ENCODE measurements around the gene GUCY2C. TPM values are rescaled to one million over a fixed set of nuclear protein-coding genes. Genes with fewer than 3 reads are reported as not detected.
"Not testable (repeated sequence)": the region's sequence is repeated elsewhere in the genome, so short reads cannot be mapped to it uniquely, and the experiment has no call there.

GUCY2C gene
- total RNA-seq (not detected), polyA plus RNA-seq (not detected)

GRCh38 chr12:14696265-14696741, at the start of gene GUCY2C:
GUCY2C (minus strand) TSS chr12:14696599; CDS start chr12:14696448, 151 bp downstream.
- 73% methylated on average over 8 of the region's 8 CpGs for WGBS
- no peak within 1 kb of the TSS for H3K4me3 ChIP-seq (ENCODE audit: low read depth, low read length)
- peaks cover 2% of the 10 kb centered on the region for H3K36me3 ChIP-seq (ENCODE audit: insufficient read depth)
- H3K4me1 ChIP-seq (ENCODE audit: insufficient read depth) = no peaks in the 10 kb centered on the region
- DNase-seq (ENCODE audit: extremely low spot score) = no peak
- no peak within 1 kb of the TSS for H3K27ac ChIP-seq (ENCODE audit: low read depth)

GRCh38 chr12:14743061-14743460, 46.7 kb upstream of the GUCY2C start:
- H3K4me1 ChIP-seq (ENCODE audit: insufficient read depth) = no peaks in the 10 kb centered on the region
- H3K36me3 ChIP-seq (ENCODE audit: insufficient read depth) = no peaks in the 10 kb centered on the region
- no peak overlapping the region for H3K4me3 ChIP-seq (ENCODE audit: low read depth, low read length)
- H3K27ac ChIP-seq (ENCODE audit: low read depth) = no peak overlapping the region
- DNase-seq (ENCODE audit: extremely low spot score) = no peak
- 96% methylated on average over 1 of the region's 1 CpG for WGBS

GRCh38 chr12:14741942-14742341, 45.5 kb upstream of the GUCY2C start:
- 96% methylated on average over 2 of the region's 2 CpGs for WGBS
- Histone ChIP-seq H3K4me1 (ENCODE audit: insufficient read depth) (no peaks in the 10 kb centered on the region), H3K27ac (ENCODE audit: low read depth) (no peak overlapping the region), H3K36me3 (ENCODE audit: insufficient read depth) (no peaks in the 10 kb centered on the region), H3K4me3 (ENCODE audit: low read depth, low read length) (no peak overlapping the region)
- no peak for DNase-seq (ENCODE audit: extremely low spot score)

- DNase-seq (ENCODE audit: extremely low spot score) = no peak
- Histone ChIP-seq H3K27ac (ENCODE audit: low read depth) (no peak overlapping the region), H3K36me3 (ENCODE audit: insufficient read depth) (no peaks in the 10 kb centered on the region), H3K4me1 (ENCODE audit: insufficient read depth) (no peaks in the 10 kb centered on the region), H3K4me3 (ENCODE audit: low read depth, low read length) (no peak overlapping the region)
- 85% methylated on average over 4 of the region's 4 CpGs for WGBS
Observed at GRCh38 chr12:14741153-14741552, 44.8 kb upstream of the GUCY2C start.

- H3K4me3 ChIP-seq (ENCODE audit: low read depth, low read length); H3K27ac ChIP-seq (ENCODE audit: low read depth); H3K36me3 ChIP-seq (ENCODE audit: insufficient read depth); DNase-seq (ENCODE audit: extremely low spot score); H3K4me1 ChIP-seq (ENCODE audit: insufficient read depth): not testable (repeated sequence)
- WGBS = 88% methylated on average over 16 of the region's 16 CpGs
Observed at GRCh38 chr12:14736441-14736840, 40.0 kb upstream of the GUCY2C start.

- Histone ChIP-seq H3K4me3 (ENCODE audit: low read depth, low read length) (no peak overlapping the region), H3K4me1 (ENCODE audit: insufficient read depth) (no peaks in the 10 kb centered on the region), H3K36me3 (ENCODE audit: insufficient read depth) (no peaks in the 10 kb centered on the region), H3K27ac (ENCODE audit: low read depth) (no peak overlapping the region)
- DNase-seq (ENCODE audit: extremely low spot score) = no peak
- WGBS = 74% methylated on average over 6 of the region's 6 CpGs
Observed at GRCh38 chr12:14731821-14732220, 35.4 kb upstream of the GUCY2C start.

GRCh38 chr12:14729586-14729985, 33.2 kb upstream of the GUCY2C start:
- Histone ChIP-seq H3K36me3 (ENCODE audit: insufficient read depth) (no peaks in the 10 kb centered on the region), H3K27ac (ENCODE audit: low read depth) (no peak overlapping the region), H3K4me3 (ENCODE audit: low read depth, low read length) (no peak overlapping the region), H3K4me1 (ENCODE audit: insufficient read depth) (no peaks in the 10 kb centered on the region)
- DNase-seq (ENCODE audit: extremely low spot score) = no peak
- 98% methylated on average over 1 of the region's 1 CpG for WGBS

- Histone ChIP-seq H3K4me1 (ENCODE audit: insufficient read depth) (no peaks in the 10 kb centered on the region), H3K36me3 (ENCODE audit: insufficient read depth) (no peaks in the 10 kb centered on the region), H3K4me3 (ENCODE audit: low read depth, low read length) (no peak overlapping the region), H3K27ac (ENCODE audit: low read depth) (no peak overlapping the region)
- DNase-seq (ENCODE audit: extremely low spot score) = no peak
- 56% methylated on average over 4 of the region's 4 CpGs for WGBS
Observed at GRCh38 chr12:14723763-14724162, 27.4 kb upstream of the GUCY2C start.

GRCh38 chr12:14716848-14717444, 20.5 kb upstream of the GUCY2C start:
- 42% methylated on average over 1 of the region's 1 CpG for WGBS
- DNase-seq (ENCODE audit: extremely low spot score) = no peak
- H3K36me3 ChIP-seq (ENCODE audit: insufficient read depth) = no peaks in the 10 kb centered on the region
- no peak overlapping the region for H3K27ac ChIP-seq (ENCODE audit: low read depth)
- no peaks in the 10 kb centered on the region for H3K4me1 ChIP-seq (ENCODE audit: insufficient read depth)
- H3K4me3 ChIP-seq (ENCODE audit: low read depth, low read length) = no peak overlapping the region

GRCh38 chr12:14714437-14714836, 18.0 kb upstream of the GUCY2C start:
- 77% methylated on average over 6 of the region's 6 CpGs for WGBS
- Histone ChIP-seq H3K4me1 (ENCODE audit: insufficient read depth) (no peaks in the 10 kb centered on the region), H3K4me3 (ENCODE audit: low read depth, low read length) (no peak overlapping the region), H3K27ac (ENCODE audit: low read depth) (no peak overlapping the region), H3K36me3 (ENCODE audit: insufficient read depth) (no peaks in the 10 kb centered on the region)
- DNase-seq (ENCODE audit: extremely low spot score) = no peak

- no peaks in the 10 kb centered on the region for H3K4me1 ChIP-seq (ENCODE audit: insufficient read depth)
- no peak for DNase-seq (ENCODE audit: extremely low spot score)
- WGBS = 43% methylated on average over 4 of the region's 4 CpGs
- no peak overlapping the region for H3K4me3 ChIP-seq (ENCODE audit: low read depth, low read length)
- no peak overlapping the region for H3K27ac ChIP-seq (ENCODE audit: low read depth)
- no peaks in the 10 kb centered on the region for H3K36me3 ChIP-seq (ENCODE audit: insufficient read depth)
Observed at GRCh38 chr12:14710632-14711320, 14.4 kb upstream of the GUCY2C start.

GRCh38 chr12:14701809-14702568, 5.6 kb upstream of the GUCY2C start:
- WGBS = 53% methylated on average over 6 of the region's 6 CpGs
- Histone ChIP-seq H3K4me1 (ENCODE audit: insufficient read depth) (no peaks in the 10 kb centered on the region), H3K27ac (ENCODE audit: low read depth) (no peak overlapping the region), H3K4me3 (ENCODE audit: low read depth, low read length) (no peak overlapping the region), H3K36me3 (ENCODE audit: insufficient read depth) (no peaks in the 10 kb centered on the region)
- DNase-seq (ENCODE audit: extremely low spot score) = no peak

- Histone ChIP-seq H3K36me3 (ENCODE audit: insufficient read depth) (no peaks in the 10 kb centered on the region), H3K27ac (ENCODE audit: low read depth) (no peak overlapping the region), H3K4me1 (ENCODE audit: insufficient read depth) (no peaks in the 10 kb centered on the region), H3K4me3 (ENCODE audit: low read depth, low read length) (no peak overlapping the region)
- WGBS = 69% methylated on average over 4 of the region's 4 CpGs
- no peak for DNase-seq (ENCODE audit: extremely low spot score)
Observed at GRCh38 chr12:14700935-14701334, 4.5 kb upstream of the GUCY2C start.

GRCh38 chr12:14699923-14700322, 3.5 kb upstream of the GUCY2C start:
- no peaks in the 10 kb centered on the region for H3K4me1 ChIP-seq (ENCODE audit: insufficient read depth)
- no peak for DNase-seq (ENCODE audit: extremely low spot score)
- 90% methylated on average over 2 of the region's 2 CpGs for WGBS
- H3K36me3 ChIP-seq (ENCODE audit: insufficient read depth) = no peaks in the 10 kb centered on the region
- H3K4me3 ChIP-seq (ENCODE audit: low read depth, low read length) = no peak overlapping the region
- H3K27ac ChIP-seq (ENCODE audit: low read depth) = no peak overlapping the region
